Measurements from ENCODE around the gene CDH13.

CDH13 gene

DNA sequence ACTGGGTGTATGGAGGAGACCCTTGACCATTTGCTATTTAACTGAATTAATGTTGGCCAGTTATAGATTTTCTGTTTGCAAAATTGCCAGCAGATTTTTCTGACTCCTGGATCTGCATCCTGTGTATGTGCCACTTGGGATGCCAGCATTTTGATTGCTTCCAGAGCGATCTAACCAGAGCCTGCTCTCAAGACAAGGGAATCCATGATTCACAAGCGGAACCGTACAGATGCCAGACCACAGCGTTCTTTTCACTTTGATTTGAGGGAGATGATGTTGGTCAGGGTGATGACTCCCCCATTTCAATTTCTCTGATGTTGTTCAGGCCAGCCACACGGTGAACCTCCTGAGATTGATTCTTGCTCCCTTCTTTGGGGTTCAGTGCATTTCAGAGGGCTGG, 228.7 kb downstream of the CDH13 start:
- H2BK5ac ChIP-seq (ENCODE audit: low read depth, low read length, poor library complexity) = no peak overlapping the region
- H3K9ac ChIP-seq (ENCODE audit: low read length) = no peak overlapping the region
- no peak overlapping the region for H3K23ac ChIP-seq (ENCODE audit: low read length)
- H2AFZ ChIP-seq (ENCODE audit: insufficient read depth, low read length, poor library complexity) = no peak overlapping the region
- no peak overlapping the region for H4K12ac ChIP-seq (ENCODE audit: low read depth, low read length)
- no peaks in the 10 kb centered on the region for H3K79me2 ChIP-seq (ENCODE audit: control insufficient read depth, insufficient read depth, low read length, poor library complexity)
- H2BK120ac ChIP-seq (ENCODE audit: insufficient read depth, low read length, poor library complexity) = no peak overlapping the region
- no CpG with 5 or more reads among the region's 5 CpGs for WGBS (ENCODE audit: extremely low coverage, insufficient coverage, insufficient read length)
- H3K18ac ChIP-seq (ENCODE audit: low read length) = no peak overlapping the region
- H3K4ac ChIP-seq (ENCODE audit: low read depth, low read length) = no peak overlapping the region
- no peak overlapping the region for H2BK12ac ChIP-seq (ENCODE audit: low read length)
- DNase-seq = no peak
- no peak overlapping the region for H3K4me3 ChIP-seq (ENCODE audit: low read depth, low read length)
- no peaks in the 10 kb centered on the region for H3K9me3 ChIP-seq (ENCODE audit: insufficient read depth, low read depth, low read length)
- no peaks in the 10 kb centered on the region for H3K4me1 ChIP-seq (ENCODE audit: control insufficient read depth in 1 of 2, insufficient read depth in 2 of 2, low read length in 2 of 2)
- H3K14ac ChIP-seq (ENCODE audit: low read length) = no peak overlapping the region
- no peak overlapping the region for H2AK5ac ChIP-seq (ENCODE audit: low read length)
- H3K79me1 ChIP-seq (ENCODE audit: low read length) = no peaks in the 10 kb centered on the region
- H3K27ac ChIP-seq (ENCODE audit: low read depth, low read length) = no peak overlapping the region
- H3K27me3 ChIP-seq (ENCODE audit: insufficient read depth, low read length) = no peaks in the 10 kb centered on the region
- H3K36me3 ChIP-seq (ENCODE audit: control insufficient read depth in 1 of 2, insufficient read depth in 2 of 2, low read length in 2 of 2) = no peaks in the 10 kb centered on the region
- no peak overlapping the region for H4K8ac ChIP-seq (ENCODE audit: low read depth, low read length)
- H3K4me2 ChIP-seq (ENCODE audit: low read length) = no peak overlapping the region
- H4K91ac ChIP-seq (ENCODE audit: low read depth, low read length) = no peak overlapping the region

DNA sequence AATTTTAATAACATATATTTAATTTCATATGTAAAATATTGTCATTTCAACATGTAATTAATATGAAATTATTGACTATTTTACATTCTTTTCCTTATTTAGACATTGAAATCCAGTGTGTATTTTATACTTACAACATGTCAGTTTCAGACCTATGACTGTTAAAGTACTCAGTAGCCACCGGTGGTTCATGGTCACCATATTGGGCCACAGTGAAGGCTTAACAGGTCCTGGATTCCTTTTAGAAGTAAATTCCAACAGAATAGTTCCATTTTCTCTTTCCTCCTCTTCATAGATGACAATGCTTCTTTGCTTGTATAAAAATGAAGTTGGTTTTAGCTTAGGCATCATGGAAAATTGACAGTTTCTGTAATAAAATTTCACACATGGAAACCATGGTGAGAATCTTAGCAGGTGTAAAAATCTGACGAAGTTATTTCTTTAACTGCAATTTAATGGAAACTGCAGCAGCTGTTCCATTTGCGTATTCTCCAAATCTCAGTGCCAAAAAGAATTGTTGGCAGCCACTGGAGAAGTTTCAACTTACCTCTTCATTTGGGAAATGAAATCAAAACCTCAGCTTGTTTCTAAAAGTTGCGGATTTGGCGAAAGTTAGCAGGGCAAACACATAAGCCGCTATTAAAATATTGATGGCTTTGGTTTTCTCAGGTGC, 231.1 kb downstream of the CDH13 start:
- H4K91ac ChIP-seq (ENCODE audit: low read depth, low read length) = no peak overlapping the region
- H2AK5ac ChIP-seq (ENCODE audit: low read length) = no peak overlapping the region
- no peak overlapping the region for H3K27ac ChIP-seq (ENCODE audit: low read depth, low read length)
- no peak overlapping the region for H3K9ac ChIP-seq (ENCODE audit: low read length)
- no peak overlapping the region for H2AFZ ChIP-seq (ENCODE audit: insufficient read depth, low read length, poor library complexity)
- no peaks in the 10 kb centered on the region for H3K4me1 ChIP-seq (ENCODE audit: control insufficient read depth in 1 of 2, insufficient read depth in 2 of 2, low read length in 2 of 2)
- H3K79me2 ChIP-seq (ENCODE audit: control insufficient read depth, insufficient read depth, low read length, poor library complexity) = no peaks in the 10 kb centered on the region
- H2BK5ac ChIP-seq (ENCODE audit: low read depth, low read length, poor library complexity) = no peak overlapping the region
- H3K79me1 ChIP-seq (ENCODE audit: low read length) = no peaks in the 10 kb centered on the region
- H2BK120ac ChIP-seq (ENCODE audit: insufficient read depth, low read length, poor library complexity) = no peak overlapping the region
- H3K4me3 ChIP-seq (ENCODE audit: low read depth, low read length) = no peak overlapping the region
- no peak overlapping the region for H2BK12ac ChIP-seq (ENCODE audit: low read length)
- H3K36me3 ChIP-seq (ENCODE audit: control insufficient read depth in 1 of 2, insufficient read depth in 2 of 2, low read length in 2 of 2) = no peaks in the 10 kb centered on the region
- H3K4ac ChIP-seq (ENCODE audit: low read depth, low read length) = no peak overlapping the region
- WGBS (ENCODE audit: extremely low coverage, insufficient coverage, insufficient read length) = no CpG with 5 or more reads among the region's 6 CpGs
- H3K23ac ChIP-seq (ENCODE audit: low read length) = no peak overlapping the region
- no peak for DNase-seq
- H3K4me2 ChIP-seq (ENCODE audit: low read length) = no peak overlapping the region
- H3K27me3 ChIP-seq (ENCODE audit: insufficient read depth, low read length) = no peaks in the 10 kb centered on the region
- no peak overlapping the region for H4K8ac ChIP-seq (ENCODE audit: low read depth, low read length)
- H3K9me3 ChIP-seq (ENCODE audit: insufficient read depth, low read depth, low read length) = no peaks in the 10 kb centered on the region
- H3K14ac ChIP-seq (ENCODE audit: low read length) = no peak overlapping the region
- no peak overlapping the region for H3K18ac ChIP-seq (ENCODE audit: low read length)
- no peak overlapping the region for H4K12ac ChIP-seq (ENCODE audit: low read depth, low read length)

DNA sequence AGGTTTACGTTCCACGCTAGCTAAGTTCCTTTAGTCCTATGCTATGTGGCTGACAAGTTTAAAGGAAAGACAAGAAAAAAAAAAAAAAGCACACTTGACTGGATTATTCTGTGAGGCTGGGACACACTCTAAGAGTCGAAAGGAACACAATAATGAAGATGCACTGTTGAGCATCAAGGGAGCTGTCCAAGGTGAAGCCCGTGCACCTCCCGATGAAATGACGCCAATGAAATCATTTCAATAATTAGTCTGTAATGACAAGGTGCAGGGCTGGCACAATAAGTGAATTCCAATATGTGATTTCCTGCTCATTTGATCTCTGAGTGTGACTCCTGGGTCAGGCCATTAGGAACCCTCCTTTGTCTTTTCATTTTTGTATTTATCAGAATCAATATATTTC, 232.9 kb downstream of the CDH13 start:
- no peaks in the 10 kb centered on the region for H3K27me3 ChIP-seq (ENCODE audit: insufficient read depth, low read length)
- no peak overlapping the region for H3K4me3 ChIP-seq (ENCODE audit: low read depth, low read length)
- no peak overlapping the region for H3K23ac ChIP-seq (ENCODE audit: low read length)
- no peak overlapping the region for H2BK5ac ChIP-seq (ENCODE audit: low read depth, low read length, poor library complexity)
- H2AK5ac ChIP-seq (ENCODE audit: low read length) = no peak overlapping the region
- H3K9ac ChIP-seq (ENCODE audit: low read length) = no peak overlapping the region
- no peaks in the 10 kb centered on the region for H3K79me2 ChIP-seq (ENCODE audit: control insufficient read depth, insufficient read depth, low read length, poor library complexity)
- H3K4me2 ChIP-seq (ENCODE audit: low read length) = no peak overlapping the region
- H3K9me3 ChIP-seq (ENCODE audit: insufficient read depth, low read depth, low read length) = no peaks in the 10 kb centered on the region
- H3K4ac ChIP-seq (ENCODE audit: low read depth, low read length) = no peak overlapping the region
- H2BK120ac ChIP-seq (ENCODE audit: insufficient read depth, low read length, poor library complexity) = no peak overlapping the region
- no peak overlapping the region for H4K8ac ChIP-seq (ENCODE audit: low read depth, low read length)
- H3K14ac ChIP-seq (ENCODE audit: low read length) = no peak overlapping the region
- H3K4me1 ChIP-seq (ENCODE audit: control insufficient read depth in 1 of 2, insufficient read depth in 2 of 2, low read length in 2 of 2) = no peaks in the 10 kb centered on the region
- no CpG with 5 or more reads among the region's 6 CpGs for WGBS (ENCODE audit: extremely low coverage, insufficient coverage, insufficient read length)
- H3K27ac ChIP-seq (ENCODE audit: low read depth, low read length) = no peak overlapping the region
- H2BK12ac ChIP-seq (ENCODE audit: low read length) = no peak overlapping the region
- H3K36me3 ChIP-seq (ENCODE audit: control insufficient read depth in 1 of 2, insufficient read depth in 2 of 2, low read length in 2 of 2) = no peaks in the 10 kb centered on the region
- H3K18ac ChIP-seq (ENCODE audit: low read length) = no peak overlapping the region
- H4K91ac ChIP-seq (ENCODE audit: low read depth, low read length) = no peak overlapping the region
- no peaks in the 10 kb centered on the region for H3K79me1 ChIP-seq (ENCODE audit: low read length)
- no peak for DNase-seq
- H4K12ac ChIP-seq (ENCODE audit: low read depth, low read length) = no peak overlapping the region
- H2AFZ ChIP-seq (ENCODE audit: insufficient read depth, low read length, poor library complexity) = no peak overlapping the region

DNA sequence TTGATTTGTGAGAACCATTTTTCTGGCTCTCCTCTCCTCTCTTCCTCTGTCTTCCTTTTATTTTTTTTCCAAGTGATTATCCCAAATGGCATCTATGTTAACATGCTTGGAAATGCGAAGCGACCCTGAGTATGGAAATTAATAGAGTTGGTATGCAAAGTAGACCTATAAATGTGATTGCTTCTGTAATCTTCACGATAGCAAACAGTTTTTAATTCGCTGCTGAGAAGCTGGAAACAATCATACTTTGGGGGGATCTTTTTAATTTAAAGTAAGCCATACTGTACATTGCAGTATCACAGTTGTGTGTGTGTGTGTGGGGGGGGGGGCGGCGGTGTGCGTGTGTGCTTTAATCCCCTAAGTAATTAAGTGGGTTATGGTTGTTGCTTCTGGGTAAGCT, 233.3 kb downstream of the CDH13 start:
- Histone ChIP-seq H2BK12ac (ENCODE audit: low read length) (no peak overlapping the region), H2BK120ac (ENCODE audit: insufficient read depth, low read length, poor library complexity) (no peak overlapping the region), H4K91ac (ENCODE audit: low read depth, low read length) (no peak overlapping the region), H3K23ac (ENCODE audit: low read length) (no peak overlapping the region), H3K27ac (ENCODE audit: low read depth, low read length) (no peak overlapping the region), H4K12ac (ENCODE audit: low read depth, low read length) (no peak overlapping the region), H3K4me3 (ENCODE audit: low read depth, low read length) (no peak overlapping the region), H3K4me2 (ENCODE audit: low read length) (no peak overlapping the region), H2AFZ (ENCODE audit: insufficient read depth, low read length, poor library complexity) (no peak overlapping the region), H3K18ac (ENCODE audit: low read length) (no peak overlapping the region), H3K36me3 (ENCODE audit: control insufficient read depth in 1 of 2, insufficient read depth in 2 of 2, low read length in 2 of 2) (no peaks in the 10 kb centered on the region), H3K9ac (ENCODE audit: low read length) (no peak overlapping the region), H4K8ac (ENCODE audit: low read depth, low read length) (no peak overlapping the region), H3K9me3 (ENCODE audit: insufficient read depth, low read depth, low read length) (peaks cover 3% of the 10 kb centered on the region), H3K4me1 (ENCODE audit: control insufficient read depth in 1 of 2, insufficient read depth in 2 of 2, low read length in 2 of 2) (no peaks in the 10 kb centered on the region), H3K14ac (ENCODE audit: low read length) (no peak overlapping the region), H3K79me2 (ENCODE audit: control insufficient read depth, insufficient read depth, low read length, poor library complexity) (no peaks in the 10 kb centered on the region), H3K4ac (ENCODE audit: low read depth, low read length) (no peak overlapping the region), H3K27me3 (ENCODE audit: insufficient read depth, low read length) (no peaks in the 10 kb centered on the region), H2AK5ac (ENCODE audit: low read length) (no peak overlapping the region), H2BK5ac (ENCODE audit: low read depth, low read length, poor library complexity) (no peak overlapping the region), H3K79me1 (ENCODE audit: low read length) (no peaks in the 10 kb centered on the region)
- no peak for DNase-seq
- WGBS (ENCODE audit: extremely low coverage, insufficient coverage, insufficient read length) = no CpG with 5 or more reads among the region's 7 CpGs

All from trophoblast cell (in vitro differentiated cells and primary cell).